Left ventricle myocardium inferior (tissue), 1 donor: ENCODE results near the gene PLPPR4. TPM values are rescaled to one million over a fixed set of nuclear protein-coding genes. Genes with fewer than 3 reads are reported as not detected.

Source experiments
- DNase-seq: peaks from one replicate; pipeline ENCODE4 v3.0.0-alpha.2; 2020
- H3K27ac ChIP-seq: fragments of 200-600 bp; replicated peaks from 2 replicates; pipeline ENCODE4 v1.8.0; 2021
- H3K27me3 ChIP-seq: fragments of 200-600 bp; 2 replicates; pipeline ENCODE4 v1.8.0; 2021; ENCODE audit warnings: low read depth
- H3K36me3 ChIP-seq: fragments of 200-600 bp; 2 replicates; pipeline ENCODE4 v1.8.0; 2021
- H3K4me1 ChIP-seq: fragments of 200-600 bp; 2 replicates; pipeline ENCODE4 v1.8.0; 2021
- H3K4me3 ChIP-seq: fragments of 200-600 bp; 2 replicates; pipeline ENCODE4 v1.8.0; 2021; ENCODE audit warnings: mild to moderate bottlenecking, moderate library complexity
- H3K9me3 ChIP-seq: fragments of 200-600 bp; replicated peaks from 2 replicates; pipeline ENCODE4 v1.8.0; 2021
- CTCF ChIP-seq: fragments of 200-600 bp; IDR thresholded peaks from 2 replicates; pipeline ENCODE4 v1.8.0; 2021; ENCODE audit warnings: antibody characterized with exemption, mild to moderate bottlenecking, borderline replicate concordance
- intact Hi-C: fragments of 100-400 bp; cut with micrococcal nuclease; formaldehyde crosslinking; loops from one replicate; pipeline ENCODE4 v1.11.0; 2022
- total RNA-seq: library from RNA; stranded (reverse); fragmentation: NEBNext Ultra II Directional; extraction: Animal tissue kit (Norgen Biotek cat#: 25700); gene quantifications from one replicate; pipeline ENCODE4 v1.2.1, GENCODE V29; 2021
- donor health status: DM: no; HTN: yes; CAD: no; lungs with severe emphysema.

Gene PLPPR4
- total RNA-seq, 1 donor from 2014 or later, result 0.11 TPM

- H3K4me3 ChIP-seq, result no peak overlapping the region
- no peak for TF ChIP-seq CTCF
- no peaks in the 10 kb centered on the region for H3K4me1 ChIP-seq
- no peaks in the 10 kb centered on the region for H3K27me3 ChIP-seq
- intact Hi-C loops, result no loop called here
- H3K9me3 ChIP-seq, result peaks cover 10% of the 10 kb centered on the region
- no peak for DNase-seq
- H3K27ac ChIP-seq, result no peak overlapping the region
- H3K36me3 ChIP-seq, result no peaks in the 10 kb centered on the region
These were observed 37.0 kb upstream of the PLPPR4 start for GRCh38 chr1:99227056-99227897.

GRCh38 chr1:99228153-99228552, 36.1 kb upstream of the PLPPR4 start:
- H3K4me3 ChIP-seq, result no peak overlapping the region
- intact Hi-C loops, result no loop called here
- H3K27me3 ChIP-seq, result no peaks in the 10 kb centered on the region
- no peaks in the 10 kb centered on the region for H3K4me1 ChIP-seq
- H3K36me3 ChIP-seq, result no peaks in the 10 kb centered on the region
- H3K9me3 ChIP-seq, result peaks cover 10% of the 10 kb centered on the region
- DNase-seq, result no peak
- no peak overlapping the region for H3K27ac ChIP-seq
- no peak for TF ChIP-seq CTCF

GRCh38 chr1:99229122-99229521, 35.2 kb upstream of the PLPPR4 start:
- Histone ChIP-seq H3K27me3 (no peaks in the 10 kb centered on the region), H3K27ac (no peak overlapping the region), H3K4me1 (no peaks in the 10 kb centered on the region), H3K36me3 (no peaks in the 10 kb centered on the region), H3K9me3 (peaks cover 10% of the 10 kb centered on the region), H3K4me3 (no peak overlapping the region)
- intact Hi-C loops, result no loop called here
- DNase-seq, result no peak
- no peak for TF ChIP-seq CTCF

- intact Hi-C loops, result no loop called here
- no peaks in the 10 kb centered on the region for H3K4me1 ChIP-seq
- no peaks in the 10 kb centered on the region for H3K9me3 ChIP-seq
- DNase-seq, result no peak
- H3K27me3 ChIP-seq, result no peaks in the 10 kb centered on the region
- TF ChIP-seq CTCF, result no peak
- no peaks in the 10 kb centered on the region for H3K36me3 ChIP-seq
- no peak overlapping the region for H3K4me3 ChIP-seq
- H3K27ac ChIP-seq, result no peak overlapping the region
These were observed 33.6 kb upstream of the PLPPR4 start for GRCh38 chr1:99230695-99231094.

GRCh38 chr1:99232172-99232571, 32.1 kb upstream of the PLPPR4 start:
- no peak for DNase-seq
- Histone ChIP-seq H3K4me3 (no peak overlapping the region), H3K4me1 (no peaks in the 10 kb centered on the region), H3K9me3 (no peaks in the 10 kb centered on the region), H3K27ac (no peak overlapping the region), H3K27me3 (no peaks in the 10 kb centered on the region), H3K36me3 (no peaks in the 10 kb centered on the region)
- intact Hi-C loops, result no loop called here
- no peak for TF ChIP-seq CTCF
